Right lobe of liver (tissue), 4 donors: Measurements from ENCODE around the gene EDARADD.

Experiments used
- POLR2A ChIP-seq: fragments of 450-650 bp; IDR thresholded peaks from one replicate; pipeline ENCODE4 v1.6.1; 2017; ENCODE audit warnings: antibody characterized with exemption, mild to moderate bottlenecking
- TF ChIP-seq, protein P1 (sequence below), 4 donors: fragments of 200-600 bp in 3 of 4; fragments of 450-650 bp in 1 of 4; IDR thresholded peaks; one replicate each; pipeline versions ENCODE4 v1.5.1 to v1.8.0; 2016 to 2022; ENCODE audit warnings: antibody characterized with exemption in 4 of 4, mild to moderate bottlenecking in 2 of 4
- donor health status: DM: no; HTN: no; CAD: no.
- donor health status: DM: no; HTN: no; CAD: no.
- donor health status: DM: no; HTN: yes; CAD: no.

DNA sequence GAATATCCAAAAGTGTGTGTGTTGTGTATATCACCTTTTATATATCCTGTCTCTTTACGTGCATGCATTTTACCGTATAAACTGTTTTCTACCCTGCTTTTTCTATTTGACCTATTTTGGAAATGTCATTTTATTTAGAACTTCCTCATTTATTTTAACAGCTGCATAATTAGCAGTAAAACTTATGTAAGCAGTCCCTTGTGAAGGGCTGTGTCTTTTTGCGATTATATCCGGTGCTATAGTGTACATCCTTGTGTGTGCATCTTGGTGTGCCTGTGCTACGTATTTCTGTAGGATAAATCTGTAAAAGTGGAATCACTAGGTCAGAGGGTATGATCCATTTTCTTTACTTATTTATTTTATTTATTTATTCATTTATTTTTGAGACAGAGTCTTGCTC lies 136.9 kb downstream of the EDARADD start:
- TF ChIP-seq POLR2A, result no peak
- TF ChIP-seq, protein P1, sequence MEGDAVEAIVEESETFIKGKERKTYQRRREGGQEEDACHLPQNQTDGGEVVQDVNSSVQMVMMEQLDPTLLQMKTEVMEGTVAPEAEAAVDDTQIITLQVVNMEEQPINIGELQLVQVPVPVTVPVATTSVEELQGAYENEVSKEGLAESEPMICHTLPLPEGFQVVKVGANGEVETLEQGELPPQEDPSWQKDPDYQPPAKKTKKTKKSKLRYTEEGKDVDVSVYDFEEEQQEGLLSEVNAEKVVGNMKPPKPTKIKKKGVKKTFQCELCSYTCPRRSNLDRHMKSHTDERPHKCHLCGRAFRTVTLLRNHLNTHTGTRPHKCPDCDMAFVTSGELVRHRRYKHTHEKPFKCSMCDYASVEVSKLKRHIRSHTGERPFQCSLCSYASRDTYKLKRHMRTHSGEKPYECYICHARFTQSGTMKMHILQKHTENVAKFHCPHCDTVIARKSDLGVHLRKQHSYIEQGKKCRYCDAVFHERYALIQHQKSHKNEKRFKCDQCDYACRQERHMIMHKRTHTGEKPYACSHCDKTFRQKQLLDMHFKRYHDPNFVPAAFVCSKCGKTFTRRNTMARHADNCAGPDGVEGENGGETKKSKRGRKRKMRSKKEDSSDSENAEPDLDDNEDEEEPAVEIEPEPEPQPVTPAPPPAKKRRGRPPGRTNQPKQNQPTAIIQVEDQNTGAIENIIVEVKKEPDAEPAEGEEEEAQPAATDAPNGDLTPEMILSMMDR (IDR thresholded peaks at IDR 0.05), result no peak
